Measurements from ENCODE around the gene TRAPPC3L.

- no peak for TF ChIP-seq CTCF (IDR thresholded peaks at IDR 0.05 in 4 of 5, conservative IDR thresholded peaks at IDR 0.05 in 1 of 5)
- TF ChIP-seq POLR2A (IDR thresholded peaks at IDR 0.05), result no peak
Observed at GRCh38 chr6:116564311-116564710, 18.8 kb upstream of the TRAPPC3L start.

Data from gastrocnemius medialis (tissue), 4 donors.